Upper lobe of right lung (tissue), 1 donor: Measurements from ENCODE around the gene NPW. TPM values are rescaled to one million over a fixed set of nuclear protein-coding genes. Genes with fewer than 3 reads are reported as not detected.

Experiments used
- ATAC-seq: fragments of 200-7000 bp; cut with Tn5 transposase; one replicate; pipeline ENCODE4 v1.9.1; 2020; ENCODE audit warnings: mild to moderate bottlenecking, moderate library complexity
- DNase-seq: peaks from one replicate; pipeline ENCODE4 v3.0.0-alpha.2; 2020
- H3K27ac ChIP-seq: fragments of 200-600 bp; one replicate; pipeline ENCODE4 v1.8.0; 2022
- H3K27me3 ChIP-seq: fragments of 200-600 bp; one replicate; pipeline ENCODE4 v1.8.0; 2022; ENCODE audit warnings: mild to moderate bottlenecking
- H3K36me3 ChIP-seq: fragments of 200-600 bp; one replicate; pipeline ENCODE4 v1.8.0; 2022
- H3K4me1 ChIP-seq: fragments of 200-600 bp; one replicate; pipeline ENCODE4 v1.8.0; 2022
- H3K4me3 ChIP-seq: fragments of 200-600 bp; one replicate; pipeline ENCODE4 v1.8.0; 2022; ENCODE audit warnings: mild to moderate bottlenecking
- H3K9me3 ChIP-seq: fragments of 200-600 bp; one replicate; pipeline ENCODE4 v1.8.0; 2022
- intact Hi-C: fragments of 100-400 bp; cut with DNase I; formaldehyde crosslinking; loops from one replicate; pipeline ENCODE4 v1.11.0; 2022
- total RNA-seq: library from RNA; stranded (reverse); fragmentation: NEBNext Ultra II Directional; extraction: Animal tissue kit (Norgen Biotek cat#: 25700); gene quantifications from one replicate; pipeline ENCODE4 v1.2.1, GENCODE V29; 2021
- TF ChIP-seq, protein P1 (sequence below): fragments of 200-600 bp; IDR thresholded peaks from one replicate; pipeline ENCODE4 v1.8.0; 2022; ENCODE audit warnings: antibody characterized with exemption
- donor health status: DM: no; HTN: yes; CAD: no; lungs with severe emphysema.

Gene NPW
- total RNA-seq, 1 donor from 2014 or later: not detected

DNA sequence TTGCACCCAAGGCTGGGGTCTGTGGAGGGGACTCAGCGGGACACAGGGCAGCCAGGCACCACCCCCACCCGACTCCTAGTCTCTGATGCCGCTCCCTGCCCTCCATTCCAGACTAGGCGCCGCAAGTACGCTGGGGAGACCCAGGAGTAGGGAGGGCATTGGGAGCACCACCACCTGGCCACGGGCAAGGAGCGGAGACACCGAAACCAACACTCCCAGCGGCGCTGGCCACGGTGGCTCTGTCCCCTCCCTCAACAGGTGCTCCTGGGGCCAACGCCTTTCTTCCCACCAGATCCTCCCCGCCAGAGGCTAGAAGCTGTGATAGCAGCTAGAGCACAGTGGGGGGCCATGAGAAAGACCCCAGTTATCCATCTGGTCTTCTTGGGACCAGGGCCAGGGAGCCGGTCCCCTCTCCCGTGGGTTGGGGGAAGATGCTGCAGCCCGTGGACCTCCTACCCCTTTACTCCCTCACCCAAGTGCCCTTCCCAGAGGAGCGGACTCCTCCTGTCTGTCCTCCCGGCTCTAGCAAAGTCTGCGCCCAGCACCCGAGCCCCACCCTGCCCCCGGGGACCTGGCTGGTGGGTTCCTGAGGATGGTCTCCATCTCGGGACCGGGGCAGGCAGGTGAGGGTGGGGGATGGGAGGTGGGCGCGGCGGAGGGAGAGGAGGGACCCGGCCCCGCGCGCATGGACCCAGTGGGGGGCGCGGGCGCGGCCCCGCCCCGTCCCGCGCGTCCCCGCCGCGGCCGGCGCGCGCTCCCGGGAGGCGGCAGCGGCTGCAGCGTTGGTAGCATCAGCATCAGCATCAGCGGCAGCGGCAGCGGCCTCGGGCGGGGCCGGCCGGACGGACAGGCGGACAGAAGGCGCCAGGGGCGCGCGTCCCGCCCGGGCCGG, 30.1 kb upstream of the NPW start, which contains the start of gene SYNGR3:
TSS of gene SYNGR3 (plus strand) at position 762 of the 892 bp plus-strand sequence. CDS start 133 bp downstream, outside the sequence.
- H3K27ac ChIP-seq: no peak within 1 kb of the TSS
- TF ChIP-seq, protein P1, sequence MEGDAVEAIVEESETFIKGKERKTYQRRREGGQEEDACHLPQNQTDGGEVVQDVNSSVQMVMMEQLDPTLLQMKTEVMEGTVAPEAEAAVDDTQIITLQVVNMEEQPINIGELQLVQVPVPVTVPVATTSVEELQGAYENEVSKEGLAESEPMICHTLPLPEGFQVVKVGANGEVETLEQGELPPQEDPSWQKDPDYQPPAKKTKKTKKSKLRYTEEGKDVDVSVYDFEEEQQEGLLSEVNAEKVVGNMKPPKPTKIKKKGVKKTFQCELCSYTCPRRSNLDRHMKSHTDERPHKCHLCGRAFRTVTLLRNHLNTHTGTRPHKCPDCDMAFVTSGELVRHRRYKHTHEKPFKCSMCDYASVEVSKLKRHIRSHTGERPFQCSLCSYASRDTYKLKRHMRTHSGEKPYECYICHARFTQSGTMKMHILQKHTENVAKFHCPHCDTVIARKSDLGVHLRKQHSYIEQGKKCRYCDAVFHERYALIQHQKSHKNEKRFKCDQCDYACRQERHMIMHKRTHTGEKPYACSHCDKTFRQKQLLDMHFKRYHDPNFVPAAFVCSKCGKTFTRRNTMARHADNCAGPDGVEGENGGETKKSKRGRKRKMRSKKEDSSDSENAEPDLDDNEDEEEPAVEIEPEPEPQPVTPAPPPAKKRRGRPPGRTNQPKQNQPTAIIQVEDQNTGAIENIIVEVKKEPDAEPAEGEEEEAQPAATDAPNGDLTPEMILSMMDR: no peak
- intact Hi-C loops: no loop called here
- peaks cover 20% of the 10 kb centered on the region for H3K36me3 ChIP-seq
- no peaks in the 10 kb centered on the region for H3K9me3 ChIP-seq
- H3K4me1 ChIP-seq: peaks cover 27% of the 10 kb centered on the region
- DNase-seq: no peak
- peak within 1 kb of the TSS; percentile 41 for H3K4me3 ChIP-seq
- ATAC-seq: no peak
- peaks cover 27% of the 10 kb centered on the region for H3K27me3 ChIP-seq

DNA sequence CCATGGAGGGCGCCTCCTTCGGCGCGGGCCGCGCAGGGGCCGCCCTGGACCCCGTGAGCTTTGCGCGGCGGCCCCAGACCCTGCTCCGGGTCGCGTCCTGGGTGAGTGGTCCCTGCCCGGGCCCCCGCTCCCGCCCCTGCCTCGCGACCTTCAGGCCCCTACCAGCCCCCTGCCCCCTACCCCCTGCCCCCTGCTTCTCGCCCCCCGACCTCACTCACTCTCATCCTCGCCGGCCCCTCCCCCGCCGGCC, 29.6 kb upstream of the NPW start:
- Histone ChIP-seq H3K27ac (no peak overlapping the region), H3K4me1 (peaks cover 21% of the 10 kb centered on the region), H3K4me3 (no peak overlapping the region), H3K27me3 (peaks cover 27% of the 10 kb centered on the region), H3K36me3 (peaks cover 20% of the 10 kb centered on the region), H3K9me3 (no peaks in the 10 kb centered on the region)
- ATAC-seq: no peak
- TF ChIP-seq, protein P1: no peak
- intact Hi-C loops: no loop called here
- no peak for DNase-seq

DNA sequence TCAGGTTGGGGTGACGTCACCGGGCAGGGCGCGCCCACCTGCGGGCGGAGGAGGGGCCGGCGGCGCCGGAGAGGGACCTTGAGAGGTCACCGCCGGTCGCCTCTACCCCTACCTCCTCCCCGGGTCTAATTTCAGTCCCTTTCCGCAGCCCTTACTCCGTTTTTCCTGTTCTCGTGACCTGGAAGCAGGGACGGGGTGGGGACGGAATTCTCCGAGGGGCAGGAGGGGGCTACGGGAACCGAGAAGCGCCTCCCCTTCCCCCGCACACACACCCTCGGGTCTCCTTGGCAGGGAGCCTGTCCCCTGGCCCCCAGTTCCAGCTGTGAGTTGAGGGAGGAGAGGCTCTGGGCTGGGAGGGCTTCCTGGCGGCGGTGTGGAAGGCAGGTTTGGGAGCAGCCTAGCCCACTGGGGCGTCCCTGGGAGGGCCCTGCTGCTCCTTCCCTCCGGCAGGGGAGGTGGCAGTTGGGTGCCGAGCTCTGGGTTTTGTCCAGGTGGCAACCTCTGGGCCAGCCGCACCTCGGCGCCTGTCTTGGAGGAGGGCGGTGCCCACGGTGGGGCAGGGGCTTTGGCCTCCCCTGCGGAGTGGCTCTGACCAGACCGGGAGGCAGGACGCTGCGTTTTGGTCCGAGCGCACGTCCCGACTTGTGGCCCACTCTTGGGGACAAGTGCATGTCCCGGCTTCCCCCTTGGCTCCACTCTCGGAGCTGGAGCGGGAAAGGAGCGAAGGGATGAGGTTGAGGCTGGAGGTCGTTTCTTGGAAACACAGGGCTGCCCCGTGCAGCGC, 29.0 kb upstream of the NPW start:
- H3K4me1 ChIP-seq: peaks cover 16% of the 10 kb centered on the region
- intact Hi-C loops: no loop called here
- H3K36me3 ChIP-seq: peaks cover 16% of the 10 kb centered on the region
- no peak overlapping the region for H3K27ac ChIP-seq
- no peak for ATAC-seq
- no peaks in the 10 kb centered on the region for H3K9me3 ChIP-seq
- peak overlapping the region; percentile 41 for H3K4me3 ChIP-seq
- TF ChIP-seq, protein P1: no peak
- H3K27me3 ChIP-seq: peaks cover 27% of the 10 kb centered on the region
- DNase-seq: no peak

GRCh38 chr16:1991135-1991551, 28.4 kb upstream of the NPW start:
- TF ChIP-seq, protein P1: no peak
- Histone ChIP-seq H3K27ac (no peak overlapping the region), H3K4me3 (peak overlapping the region; percentile 41), H3K9me3 (no peaks in the 10 kb centered on the region), H3K4me1 (peaks cover 16% of the 10 kb centered on the region), H3K36me3 (peaks cover 10% of the 10 kb centered on the region), H3K27me3 (peaks cover 27% of the 10 kb centered on the region)
- ATAC-seq (no peak), DNase-seq (no peak)
- intact Hi-C loops: no loop called here

GRCh38 chr16:1991588-1991947, 28.0 kb upstream of the NPW start:
- TF ChIP-seq, protein P1: no peak
- ATAC-seq (no peak), DNase-seq (no peak)
- Histone ChIP-seq H3K4me1 (peaks cover 16% of the 10 kb centered on the region), H3K4me3 (peak overlapping the region; percentile 41), H3K36me3 (peaks cover 7% of the 10 kb centered on the region), H3K27me3 (peaks cover 27% of the 10 kb centered on the region), H3K27ac (peak overlapping the region; percentile 53), H3K9me3 (no peaks in the 10 kb centered on the region)
- intact Hi-C loops: no loop called here
